K562 (cell line): Measurements from ENCODE around the gene RNF25. TPM values are rescaled to one million over a fixed set of nuclear protein-coding genes. Genes with fewer than 3 reads are reported as not detected.

Source experiments
- ARID2 ChIP-seq: fragments of 450-650 bp; IDR thresholded peaks from 2 replicates; pipeline ENCODE4 v1.6.1; 2017; ENCODE audit warnings: antibody characterized with exemption, mild to moderate bottlenecking
- CEBPZ ChIP-seq: fragments of 150-350 bp; IDR thresholded peaks from 2 replicates; pipeline ENCODE4 v1.6.1; 2014; ENCODE audit warnings: low read depth, mild to moderate bottlenecking, low read length, borderline replicate concordance
- DLX4 ChIP-seq: fragments of 250-450 bp; sonication (Bioruptor Pico); IDR thresholded peaks from 2 replicates; pipeline ENCODE4 v1.6.1; 2021; ENCODE audit warnings: mild to moderate bottlenecking
- MEF2A ChIP-seq: IDR thresholded peaks from 2 replicates; pipeline ENCODE4 v1.6.1; 2011; ENCODE audit warnings: low read depth, mild to moderate bottlenecking, low read length, moderate library complexity; ENCODE audit not compliant: control insufficient read depth
- MNT ChIP-seq, 2 experiments: fragments of 450-650 bp; conservative IDR thresholded peaks; 2 replicates each; pipeline ENCODE4 v1.6.1; 2017; ENCODE audit warnings: mild to moderate bottlenecking in 2 of 2, moderate library complexity in 2 of 2
- REST ChIP-seq, 2 experiments: fragments of 450-650 bp; formaldehyde crosslinking in 1 of 2; IDR thresholded peaks; 2 replicates each; pipeline versions ENCODE4 v1.4.0 to v1.6.1; 2014 to 2020; ENCODE audit warnings: mild to moderate bottlenecking in 2 of 2, borderline replicate concordance in 1 of 2, low read depth in 1 of 2
- SMAD1 ChIP-seq: fragments of 150-350 bp; IDR thresholded peaks from 2 replicates; pipeline ENCODE4 v1.6.1; 2014; ENCODE audit warnings: low read length, low read depth; ENCODE audit not compliant: partially characterized antibody
- SMARCB1 ChIP-seq: IDR thresholded peaks from 2 replicates; pipeline ENCODE4 v1.6.1; 2011; ENCODE audit warnings: improper control_type of control experiment, low read depth; ENCODE audit not compliant: insufficient read length
- TAL1 ChIP-seq: fragments of 450-650 bp; IDR thresholded peaks from 2 replicates; pipeline ENCODE4 v1.6.1; 2016; ENCODE audit warnings: mild to moderate bottlenecking
- ZBTB12 ChIP-seq: fragments of 250-450 bp; sonication (Bioruptor Pico); IDR thresholded peaks from 2 replicates; pipeline ENCODE4 v1.4.0; 2020
- ZNF197 ChIP-seq: fragments of 200-800 bp; sonication (Bioruptor generic); IDR thresholded peaks from 2 replicates; pipeline ENCODE4 v1.6.1; 2016; ENCODE audit warnings: low read depth, missing genetic modification characterization, missing compliant biosample characterization
- ZNF212 ChIP-seq: fragments of 450-650 bp; formaldehyde crosslinking; IDR thresholded peaks from 2 replicates; pipeline ENCODE4 v1.4.0; 2020; ENCODE audit warnings: mild to moderate bottlenecking
- polyA plus RNA-seq, 8 experiments: library from polyadenylated mRNA; depleted of rRNA in 4 of 8; stranded (reverse) in 5 of 8; unstranded in 3 of 8; fragments of >200 nt; fragmentation: Nextera tagmentation in 2 of 8; fragmentation: Illumina TruSeq in 1 of 8; extraction: Ambion mirVana in 2 of 8; extraction: Trizol in 1 of 8; gene quantifications; 2 replicates each; pipeline versions ENCODE4 v1.2.1 to v1.2.3, GENCODE V29; 2011 to 2014; ENCODE audit warnings: inconsistent platforms in 1 of 8, missing spikeins in 1 of 8
- total RNA-seq, 7 experiments: library from RNA; depleted of rRNA in 6 of 7; stranded (reverse); fragments of >200 nt in 6 of 7; fragmentation: Illumina TruSeq in 2 of 7; extraction: Trizol in 2 of 7; gene quantifications; 2 replicates each; pipeline versions ENCODE4 v1.2.1 to v1.2.3, GENCODE V29; 2011 to 2021; ENCODE audit warnings: low replicate concordance in 1 of 7

RNF25 gene
- total and polyA plus RNA-seq, 9 of the 15 experiments (the other 6 are each of a cell fraction or from before 2014, with no cell fraction given) = 2.3 to 49.8 (median 20.5) TPM

GRCh38 chr2:218658671-218659257, 13.0 kb downstream of the RNF25 start (continued):
- TF ChIP-seq ZBTB12 (CRISPR knock-in tag) = no peak
- no peak for TF ChIP-seq DLX4 (CRISPR knock-in tag)
- TF ChIP-seq SMAD1 = no peak
- no peak for TF ChIP-seq ARID2
- TF ChIP-seq SMARCB1 = no peak
- TF ChIP-seq REST (IDR thresholded peaks at IDR 0.05; ENCODE audit: borderline replicate concordance) = peak; percentile 43; the same call in 1 of the 2 replicates
- no peak for TF ChIP-seq REST (CRISPR knock-in tag; IDR thresholded peaks at IDR 0.05; ENCODE audit: low read depth)
- TF ChIP-seq MEF2A = no peak
- no peak for TF ChIP-seq ZNF197
- no peak for TF ChIP-seq TAL1
- TF ChIP-seq ZNF212 (CRISPR knock-in tag) = no peak
- peak in 1 of 2 experiments; percentile 19; a peak in 3 of 4 replicates for TF ChIP-seq MNT (conservative IDR thresholded peaks at IDR 0.05)
- TF ChIP-seq CEBPZ = no peak
